GM12873 (cell line): Measurements from ENCODE around the gene IMPACT.

Source experiments
- CTCF ChIP-seq: IDR thresholded peaks from 2 replicates; pipeline ENCODE4 v1.5.1; 2012; ENCODE audit warnings: low read depth, mild to moderate bottlenecking, moderate library complexity, low read length, control low read depth; ENCODE audit not compliant: insufficient read depth; ENCODE audit errors: missing control alignments

IMPACT gene

GRCh38 chr18:24494586-24494985 lies 68.1 kb downstream of the IMPACT start:
- no peak for TF ChIP-seq CTCF

- no peak for TF ChIP-seq CTCF
Measured at GRCh38 chr18:24497031-24497754, 70.7 kb downstream of the IMPACT start.

- no peak for TF ChIP-seq CTCF
Measured at GRCh38 chr18:24499814-24500213, 73.3 kb downstream of the IMPACT start.

GRCh38 chr18:24500217-24500616 lies 73.7 kb downstream of the IMPACT start:
- no peak for TF ChIP-seq CTCF

GRCh38 chr18:24500766-24501165 lies 74.3 kb downstream of the IMPACT start:
- TF ChIP-seq CTCF: no peak

- TF ChIP-seq CTCF: no peak
Measured at GRCh38 chr18:24502667-24503523, 76.4 kb downstream of the IMPACT start.
